Nephron (organoid): ENCODE data around the gene NARF.

Experiments
- H3K27ac Mint-ChIP-seq, 3 experiments: 2 replicates each; pipeline ENCODE4 v1.8.0; 2020; ENCODE audit warnings: mixed read lengths in 3 of 3, mild to moderate bottlenecking in 2 of 3, moderate library complexity in 1 of 3
- H3K27me3 Mint-ChIP-seq: 2 replicates; pipeline ENCODE4 v1.8.0; 2021; ENCODE audit warnings: low read depth, mild to moderate bottlenecking, moderate library complexity, mixed read lengths
- H3K36me3 Mint-ChIP-seq: 2 replicates; pipeline ENCODE4 v1.8.0; 2020; ENCODE audit warnings: low read depth, mixed read lengths
- H3K4me1 Mint-ChIP-seq: 2 replicates; pipeline ENCODE4 v1.8.0; 2020; ENCODE audit warnings: mixed read lengths
- H3K4me3 Mint-ChIP-seq, 3 experiments: 2 replicates each; pipeline ENCODE4 v1.8.0; 2020; ENCODE audit warnings: mild to moderate bottlenecking in 3 of 3, mixed read lengths in 3 of 3, moderate library complexity in 2 of 3
- H3K9me3 Mint-ChIP-seq: 2 replicates; pipeline ENCODE4 v1.8.0; 2020; ENCODE audit warnings: mixed read lengths
- CTCF ChIP-seq, 3 experiments: fragments of 200-600 bp; sonication (generic); IDR thresholded peaks; one replicate each; pipeline ENCODE4 v1.5.0; 2021; ENCODE audit warnings: antibody characterized with exemption in 3 of 3; ENCODE audit not compliant: unreplicated experiment in 3 of 3

NARF gene

GRCh38 chr17:82428546-82428945, 30.0 kb upstream of the NARF start:
- Mint-ChIP-seq H3K4me1 (no peaks in the 10 kb centered on the region), H3K9me3 (no peaks in the 10 kb centered on the region), H3K27ac (no peak overlapping the region), H3K4me3 (no peak overlapping the region), H3K36me3 (peaks cover 15% of the 10 kb centered on the region), H3K27me3 (peaks cover 4% of the 10 kb centered on the region)
- no peak for TF ChIP-seq CTCF (IDR thresholded peaks at IDR 0.05; ENCODE audit: unreplicated experiment in 3 of 3)

GRCh38 chr17:82429824-82430223, 28.7 kb upstream of the NARF start:
- no peak overlapping the region for H3K4me3 Mint-ChIP-seq
- H3K9me3 Mint-ChIP-seq, result no peaks in the 10 kb centered on the region
- H3K36me3 Mint-ChIP-seq, result peaks cover 6% of the 10 kb centered on the region
- no peak for TF ChIP-seq CTCF (IDR thresholded peaks at IDR 0.05; ENCODE audit: unreplicated experiment in 3 of 3)
- H3K27ac Mint-ChIP-seq, result no peak overlapping the region
- no peaks in the 10 kb centered on the region for H3K4me1 Mint-ChIP-seq
- no peaks in the 10 kb centered on the region for H3K27me3 Mint-ChIP-seq

GRCh38 chr17:82432017-82432416, 26.5 kb upstream of the NARF start:
- no peaks in the 10 kb centered on the region for H3K4me1 Mint-ChIP-seq
- H3K36me3 Mint-ChIP-seq, result peaks cover 6% of the 10 kb centered on the region

GRCh38 chr17:82433560-82434215, 24.9 kb upstream of the NARF start:
- Mint-ChIP-seq H3K4me3 (no peak overlapping the region), H3K27me3 (no peaks in the 10 kb centered on the region), H3K36me3 (peaks cover 6% of the 10 kb centered on the region), H3K27ac (no peak overlapping the region), H3K4me1 (no peaks in the 10 kb centered on the region), H3K9me3 (no peaks in the 10 kb centered on the region)
- no peak for TF ChIP-seq CTCF (IDR thresholded peaks at IDR 0.05; ENCODE audit: unreplicated experiment in 3 of 3)

More at GRCh38 chr17:82432017-82432416, 26.5 kb upstream of the NARF start:
- Mint-ChIP-seq H3K27ac (no peak overlapping the region), H3K9me3 (no peaks in the 10 kb centered on the region), H3K4me3 (no peak overlapping the region), H3K27me3 (no peaks in the 10 kb centered on the region)
- no peak for TF ChIP-seq CTCF (IDR thresholded peaks at IDR 0.05; ENCODE audit: unreplicated experiment in 3 of 3)

GRCh38 chr17:82434216-82434565, 24.4 kb upstream of the NARF start:
- Mint-ChIP-seq H3K27ac (no peak overlapping the region), H3K4me1 (no peaks in the 10 kb centered on the region), H3K36me3 (peaks cover 6% of the 10 kb centered on the region), H3K4me3 (no peak overlapping the region), H3K27me3 (no peaks in the 10 kb centered on the region), H3K9me3 (no peaks in the 10 kb centered on the region)
- TF ChIP-seq CTCF (IDR thresholded peaks at IDR 0.05; ENCODE audit: unreplicated experiment in 3 of 3), result no peak

GRCh38 chr17:82435103-82435502, 23.4 kb upstream of the NARF start:
- Mint-ChIP-seq H3K9me3 (no peaks in the 10 kb centered on the region), H3K4me1 (no peaks in the 10 kb centered on the region), H3K27ac (no peak overlapping the region), H3K27me3 (no peaks in the 10 kb centered on the region), H3K4me3 (no peak overlapping the region), H3K36me3 (no peaks in the 10 kb centered on the region)
- TF ChIP-seq CTCF (IDR thresholded peaks at IDR 0.05; ENCODE audit: unreplicated experiment in 3 of 3), result no peak
